ENCODE measurements around the gene TBC1D3G.
"Not testable (repeated sequence)": the region's sequence is repeated elsewhere in the genome, so short reads cannot be mapped to it uniquely, and the experiment has no call there.

Gene TBC1D3G

DNA sequence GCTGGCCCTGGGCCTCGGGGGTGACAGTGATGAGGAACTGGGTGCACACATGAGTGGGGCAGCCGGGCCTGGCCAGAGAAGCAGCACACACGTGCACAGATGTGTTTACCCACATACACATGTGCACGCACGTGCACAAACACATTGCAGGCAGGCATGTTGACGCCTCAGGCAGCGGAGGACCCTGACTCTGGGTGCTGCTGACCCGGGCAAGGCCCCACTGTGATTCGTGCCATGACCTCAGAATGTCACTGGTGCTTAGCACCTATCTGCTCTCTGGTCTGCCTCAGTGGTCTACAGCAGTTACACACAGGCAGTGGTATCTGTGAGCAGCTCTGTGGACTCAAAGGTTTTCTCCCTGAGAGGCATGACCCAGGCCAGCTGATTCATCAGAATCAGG lies at the start of gene TBC1D3G:
TBC1D3G (plus strand) TSS at position 301 of the 400 bp plus-strand sequence. CDS start 1,528 bp downstream, outside the sequence.
- DNase-seq, result not testable (repeated sequence)

- DNase-seq, result not testable (repeated sequence)
Measured at GRCh38 chr17:36283256-36283655, 40.4 kb upstream of the TBC1D3G start.

- DNase-seq, result not testable (repeated sequence)
Measured at GRCh38 chr17:36284219-36284618, 39.5 kb upstream of the TBC1D3G start.

- DNase-seq, result not testable (repeated sequence)
Measured at GRCh38 chr17:36289965-36290612, 33.6 kb upstream of the TBC1D3G start.

DNA sequence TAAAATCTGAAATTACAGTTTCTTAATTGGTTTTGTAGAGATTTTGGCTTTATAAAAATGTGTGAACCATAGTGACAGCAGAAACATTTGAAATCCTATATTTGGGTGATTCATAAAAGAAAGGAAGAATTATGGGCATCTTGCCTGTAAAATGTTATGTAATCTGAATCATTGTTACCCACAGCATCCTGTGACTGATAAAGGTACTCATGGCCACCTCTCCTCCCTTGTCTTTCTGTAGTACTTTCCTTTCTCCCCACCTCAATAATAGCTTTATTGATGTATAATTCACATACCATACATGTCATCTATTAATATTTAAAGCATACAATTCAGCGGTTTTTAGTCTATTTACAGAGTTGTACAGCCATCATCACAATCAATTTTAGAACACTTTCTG lies 28.5 kb upstream of the TBC1D3G start:
- DNase-seq, result not testable (repeated sequence)

GRCh38 chr17:36315736-36316135 lies 7.9 kb upstream of the TBC1D3G start:
- DNase-seq, result not testable (repeated sequence)

DNA sequence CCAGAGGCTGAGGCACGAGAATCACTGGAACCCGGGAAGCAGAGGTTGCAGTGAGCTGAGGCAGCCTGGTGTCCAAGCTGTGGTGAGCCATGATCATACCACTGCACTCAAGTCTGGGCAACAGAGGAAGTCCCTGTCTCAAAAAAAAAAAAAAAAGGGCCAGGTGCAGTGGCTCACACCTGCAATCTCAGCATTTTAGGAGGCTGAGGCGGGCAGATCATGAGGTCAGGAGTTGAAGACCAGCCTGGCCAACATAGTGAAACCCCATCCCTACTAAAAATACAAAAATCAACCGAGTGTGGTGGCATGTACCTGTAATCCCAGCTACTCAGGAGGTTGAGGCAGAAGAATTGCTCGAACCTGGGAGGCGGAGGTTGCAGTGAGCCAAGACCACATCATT lies 38.8 kb downstream of the TBC1D3G start:
- not testable (repeated sequence) for DNase-seq

DNA sequence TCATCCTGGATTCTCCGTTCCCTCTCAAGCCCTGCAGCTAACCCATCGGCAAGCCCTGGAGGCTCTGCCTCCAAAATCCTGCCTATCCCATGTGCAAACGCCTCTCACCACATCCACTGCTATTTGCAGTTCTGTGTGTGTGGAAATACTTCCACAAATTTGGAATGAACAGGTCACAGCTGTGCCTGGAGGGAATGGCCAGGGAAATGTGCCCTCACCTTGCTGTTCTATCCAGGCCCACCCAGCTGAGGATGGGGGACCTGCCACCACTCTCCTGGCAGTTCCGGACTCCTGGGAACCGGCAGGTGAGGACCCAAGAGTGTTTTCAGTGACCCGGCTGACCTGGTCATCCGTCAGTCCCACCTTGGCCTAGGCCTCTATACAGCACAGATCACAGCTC lies 52.3 kb downstream of the TBC1D3G start:
- DNase-seq, result not testable (repeated sequence)
